SK-N-SH treated with all-trans-retinoic acid at 6 μM for 48 hours (cell line): ENCODE results near the gene CTCF.
A peak's percentile ranks its signal among the peaks of the same experiment; 100 is the strongest.

ENCODE experiments used
- ATAC-seq: fragments of 200-7000 bp; cut with Tn5 transposase; 3 replicates; pipeline ENCODE4 v1.9.1; 2020; ENCODE audit warnings: mild to moderate bottlenecking, moderate library complexity
- ARNTL ChIP-seq: fragments of 450-650 bp; formaldehyde crosslinking; IDR thresholded peaks from 2 replicates; pipeline ENCODE4 v1.5.0; 2020; ENCODE audit warnings: low read depth, mild to moderate bottlenecking, moderate library complexity, borderline replicate concordance
- BACH2 ChIP-seq: fragments of 250-450 bp; sonication (Bioruptor Pico); IDR thresholded peaks from 2 replicates; pipeline ENCODE4 v1.9.0; 2021; ENCODE audit warnings: mild to moderate bottlenecking, borderline replicate concordance
- CSDC2 ChIP-seq: fragments of 250-450 bp; sonication (Bioruptor Pico); IDR thresholded peaks from 2 replicates; pipeline ENCODE4 v1.5.0; 2020; ENCODE audit warnings: mild to moderate bottlenecking, moderate library complexity
- ESRRG ChIP-seq: fragments of 250-450 bp; sonication (Bioruptor Pico); IDR thresholded peaks from 2 replicates; pipeline ENCODE4 v1.6.1; 2021; ENCODE audit warnings: mild to moderate bottlenecking
- GLIS3 ChIP-seq: fragments of 250-450 bp; sonication (Bioruptor Pico); IDR thresholded peaks from 2 replicates; pipeline ENCODE4 v1.5.0; 2020; ENCODE audit warnings: mild to moderate bottlenecking, moderate library complexity
- OSR1 ChIP-seq: fragments of 250-450 bp; sonication (Bioruptor Pico); IDR thresholded peaks from 2 replicates; pipeline ENCODE4 v1.8.0; 2022; ENCODE audit warnings: moderate library complexity, mild to moderate bottlenecking, inconsistent platforms
- PPARA ChIP-seq: fragments of 250-450 bp; sonication (Bioruptor Pico); IDR thresholded peaks from 2 replicates; pipeline ENCODE4 v1.5.0; 2020; ENCODE audit warnings: mild to moderate bottlenecking, borderline replicate concordance
- RARB ChIP-seq: fragments of 250-450 bp; sonication (Bioruptor Pico); IDR thresholded peaks from 2 replicates; pipeline ENCODE4 v1.8.0; 2021; ENCODE audit warnings: mild to moderate bottlenecking, moderate library complexity
- SNAI2 ChIP-seq: fragments of 250-450 bp; sonication (Bioruptor Pico); IDR thresholded peaks from 2 replicates; pipeline ENCODE4 v1.5.0; 2020; ENCODE audit warnings: mild to moderate bottlenecking, moderate library complexity
- TCF4 ChIP-seq: fragments of 250-450 bp; sonication (Bioruptor Pico); IDR thresholded peaks from 2 replicates; pipeline ENCODE4 v1.8.0; 2021; ENCODE audit warnings: mild to moderate bottlenecking, moderate library complexity, borderline replicate concordance
- TOX ChIP-seq: fragments of 250-450 bp; sonication (Bioruptor Pico); IDR thresholded peaks from 2 replicates; pipeline ENCODE4 v1.8.0; 2021; ENCODE audit warnings: mild to moderate bottlenecking, moderate library complexity, borderline replicate concordance
- ZC3H10 ChIP-seq: fragments of 250-450 bp; sonication (Bioruptor Pico); IDR thresholded peaks from 2 replicates; pipeline ENCODE4 v1.5.1; 2021; ENCODE audit warnings: mild to moderate bottlenecking, moderate library complexity
- ZFP3 ChIP-seq: fragments of 250-450 bp; sonication (Bioruptor Pico); IDR thresholded peaks from 2 replicates; pipeline ENCODE4 v1.5.0; 2020; ENCODE audit warnings: mild to moderate bottlenecking, moderate library complexity
- ZFP30 ChIP-seq: fragments of 450-650 bp; formaldehyde crosslinking; IDR thresholded peaks from 2 replicates; pipeline ENCODE4 v1.5.0; 2022; ENCODE audit warnings: mild to moderate bottlenecking, moderate library complexity
- ZNF565 ChIP-seq: fragments of 450-650 bp; formaldehyde crosslinking; conservative IDR thresholded peaks from 2 replicates; pipeline ENCODE4 v1.5.0; 2020; ENCODE audit warnings: low read depth, mild to moderate bottlenecking, moderate library complexity
- ZNF70 ChIP-seq: fragments of 450-650 bp; formaldehyde crosslinking; IDR thresholded peaks from 2 replicates; pipeline ENCODE4 v1.5.0; 2020; ENCODE audit warnings: mild to moderate bottlenecking, moderate library complexity
- ZNF8 ChIP-seq: fragments of 450-650 bp; formaldehyde crosslinking; IDR thresholded peaks from 2 replicates; pipeline ENCODE4 v1.5.0; 2020; ENCODE audit warnings: mild to moderate bottlenecking, moderate library complexity
- TF ChIP-seq, protein P1 (sequence below): fragments of 250-450 bp; sonication (Bioruptor Pico); IDR thresholded peaks from 2 replicates; pipeline ENCODE4 v1.8.0; 2020; ENCODE audit warnings: mild to moderate bottlenecking, moderate library complexity, borderline replicate concordance
- TF ChIP-seq, protein P2 (sequence below): fragments of 250-450 bp; sonication (Bioruptor Pico); IDR thresholded peaks from 2 replicates; pipeline ENCODE4 v1.5.1; 2021; ENCODE audit warnings: mild to moderate bottlenecking, moderate library complexity
- TF ChIP-seq, protein P3 (sequence below): fragments of 250-450 bp; sonication (Bioruptor Pico); IDR thresholded peaks from 2 replicates; pipeline ENCODE4 v1.5.1; 2020; ENCODE audit warnings: low read depth, mild to moderate bottlenecking, moderate library complexity

Gene CTCF

DNA sequence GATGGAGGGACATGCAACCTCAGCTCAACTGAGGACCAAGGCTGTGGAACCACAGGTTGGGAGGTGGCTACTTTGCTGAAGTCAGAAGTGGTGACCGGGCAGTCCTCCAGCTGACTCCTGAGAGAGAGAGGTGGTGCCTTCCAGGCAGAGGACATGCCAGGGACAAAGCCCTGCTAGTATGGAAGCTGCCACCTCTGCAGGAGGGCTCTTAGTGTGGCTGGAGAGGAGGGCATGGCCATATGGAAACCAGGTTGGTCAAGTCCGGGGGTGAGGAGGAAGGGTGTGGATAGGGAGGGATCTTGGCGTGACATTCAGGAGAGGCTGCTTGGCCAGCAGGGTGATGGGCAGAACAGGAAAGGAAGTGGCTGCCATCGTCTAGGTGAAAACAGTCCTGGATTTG, 110.0 kb downstream of the CTCF start:
- no peak for ATAC-seq
- no peak for TF ChIP-seq ESRRG (CRISPR knock-in tag)
- TF ChIP-seq TCF4 = no peak
- no peak for TF ChIP-seq ARNTL (CRISPR knock-in tag)
- no peak for TF ChIP-seq RARB
- TF ChIP-seq, protein P1, sequence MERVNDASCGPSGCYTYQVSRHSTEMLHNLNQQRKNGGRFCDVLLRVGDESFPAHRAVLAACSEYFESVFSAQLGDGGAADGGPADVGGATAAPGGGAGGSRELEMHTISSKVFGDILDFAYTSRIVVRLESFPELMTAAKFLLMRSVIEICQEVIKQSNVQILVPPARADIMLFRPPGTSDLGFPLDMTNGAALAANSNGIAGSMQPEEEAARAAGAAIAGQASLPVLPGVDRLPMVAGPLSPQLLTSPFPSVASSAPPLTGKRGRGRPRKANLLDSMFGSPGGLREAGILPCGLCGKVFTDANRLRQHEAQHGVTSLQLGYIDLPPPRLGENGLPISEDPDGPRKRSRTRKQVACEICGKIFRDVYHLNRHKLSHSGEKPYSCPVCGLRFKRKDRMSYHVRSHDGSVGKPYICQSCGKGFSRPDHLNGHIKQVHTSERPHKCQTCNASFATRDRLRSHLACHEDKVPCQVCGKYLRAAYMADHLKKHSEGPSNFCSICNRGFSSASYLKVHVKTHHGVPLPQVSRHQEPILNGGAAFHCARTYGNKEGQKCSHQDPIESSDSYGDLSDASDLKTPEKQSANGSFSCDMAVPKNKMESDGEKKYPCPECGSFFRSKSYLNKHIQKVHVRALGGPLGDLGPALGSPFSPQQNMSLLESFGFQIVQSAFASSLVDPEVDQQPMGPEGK (CRISPR knock-in tag) = no peak
- TF ChIP-seq PPARA (CRISPR knock-in tag) = no peak
- no peak for TF ChIP-seq ZNF8 (CRISPR knock-in tag)
- no peak for TF ChIP-seq SNAI2
- TF ChIP-seq ZFP30 (CRISPR knock-in tag) = no peak
- no peak for TF ChIP-seq CSDC2 (CRISPR knock-in tag)
- TF ChIP-seq ZFP3 (CRISPR knock-in tag) = no peak
- TF ChIP-seq TOX (CRISPR knock-in tag) = no peak
- no peak for TF ChIP-seq ZNF70 (CRISPR knock-in tag)
- TF ChIP-seq, protein P2, sequence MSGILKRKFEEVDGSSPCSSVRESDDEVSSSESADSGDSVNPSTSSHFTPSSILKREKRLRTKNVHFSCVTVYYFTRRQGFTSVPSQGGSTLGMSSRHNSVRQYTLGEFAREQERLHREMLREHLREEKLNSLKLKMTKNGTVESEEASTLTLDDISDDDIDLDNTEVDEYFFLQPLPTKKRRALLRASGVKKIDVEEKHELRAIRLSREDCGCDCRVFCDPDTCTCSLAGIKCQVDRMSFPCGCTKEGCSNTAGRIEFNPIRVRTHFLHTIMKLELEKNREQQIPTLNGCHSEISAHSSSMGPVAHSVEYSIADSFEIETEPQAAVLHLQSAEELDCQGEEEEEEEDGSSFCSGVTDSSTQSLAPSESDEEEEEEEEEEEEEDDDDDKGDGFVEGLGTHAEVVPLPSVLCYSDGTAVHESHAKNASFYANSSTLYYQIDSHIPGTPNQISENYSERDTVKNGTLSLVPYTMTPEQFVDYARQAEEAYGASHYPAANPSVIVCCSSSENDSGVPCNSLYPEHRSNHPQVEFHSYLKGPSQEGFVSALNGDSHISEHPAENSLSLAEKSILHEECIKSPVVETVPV (CRISPR knock-in tag) = no peak
- TF ChIP-seq GLIS3 (CRISPR knock-in tag) = no peak
- TF ChIP-seq, protein P3, sequence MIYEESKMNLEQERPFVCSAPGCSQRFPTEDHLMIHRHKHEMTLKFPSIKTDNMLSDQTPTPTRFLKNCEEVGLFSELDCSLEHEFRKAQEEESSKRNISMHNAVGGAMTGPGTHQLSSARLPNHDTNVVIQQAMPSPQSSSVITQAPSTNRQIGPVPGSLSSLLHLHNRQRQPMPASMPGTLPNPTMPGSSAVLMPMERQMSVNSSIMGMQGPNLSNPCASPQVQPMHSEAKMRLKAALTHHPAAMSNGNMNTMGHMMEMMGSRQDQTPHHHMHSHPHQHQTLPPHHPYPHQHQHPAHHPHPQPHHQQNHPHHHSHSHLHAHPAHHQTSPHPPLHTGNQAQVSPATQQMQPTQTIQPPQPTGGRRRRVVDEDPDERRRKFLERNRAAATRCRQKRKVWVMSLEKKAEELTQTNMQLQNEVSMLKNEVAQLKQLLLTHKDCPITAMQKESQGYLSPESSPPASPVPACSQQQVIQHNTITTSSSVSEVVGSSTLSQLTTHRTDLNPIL (CRISPR knock-in tag) = no peak

- TF ChIP-seq ZNF565 (CRISPR knock-in tag) = no peak
- TF ChIP-seq OSR1 (CRISPR knock-in tag) = no peak
- no peak for TF ChIP-seq TCF4
- no peak for TF ChIP-seq ARNTL (CRISPR knock-in tag)
- no peak for TF ChIP-seq ZFP30 (CRISPR knock-in tag)
- no peak for TF ChIP-seq ESRRG (CRISPR knock-in tag)
- TF ChIP-seq ZC3H10 = no peak
- TF ChIP-seq, protein P3 (CRISPR knock-in tag) = no peak
- peak; percentile 38 for ATAC-seq
Measured at GRCh38 chr16:67672739-67673662, 110.7 kb downstream of the CTCF start.

GRCh38 chr16:67673712-67674580, 111.6 kb downstream of the CTCF start:
- ATAC-seq = peak; percentile 58
- no peak for TF ChIP-seq ZNF8 (CRISPR knock-in tag)
- TF ChIP-seq ZC3H10 = no peak
- no peak for TF ChIP-seq OSR1 (CRISPR knock-in tag)
- TF ChIP-seq, protein P2 (CRISPR knock-in tag) = no peak
- TF ChIP-seq, protein P3 (CRISPR knock-in tag) = no peak
- no peak for TF ChIP-seq CSDC2 (CRISPR knock-in tag)
- no peak for TF ChIP-seq TCF4
- TF ChIP-seq BACH2 (CRISPR knock-in tag) = no peak
